ENCODE results near the gene SCRN2.

SCRN2 gene

DNA sequence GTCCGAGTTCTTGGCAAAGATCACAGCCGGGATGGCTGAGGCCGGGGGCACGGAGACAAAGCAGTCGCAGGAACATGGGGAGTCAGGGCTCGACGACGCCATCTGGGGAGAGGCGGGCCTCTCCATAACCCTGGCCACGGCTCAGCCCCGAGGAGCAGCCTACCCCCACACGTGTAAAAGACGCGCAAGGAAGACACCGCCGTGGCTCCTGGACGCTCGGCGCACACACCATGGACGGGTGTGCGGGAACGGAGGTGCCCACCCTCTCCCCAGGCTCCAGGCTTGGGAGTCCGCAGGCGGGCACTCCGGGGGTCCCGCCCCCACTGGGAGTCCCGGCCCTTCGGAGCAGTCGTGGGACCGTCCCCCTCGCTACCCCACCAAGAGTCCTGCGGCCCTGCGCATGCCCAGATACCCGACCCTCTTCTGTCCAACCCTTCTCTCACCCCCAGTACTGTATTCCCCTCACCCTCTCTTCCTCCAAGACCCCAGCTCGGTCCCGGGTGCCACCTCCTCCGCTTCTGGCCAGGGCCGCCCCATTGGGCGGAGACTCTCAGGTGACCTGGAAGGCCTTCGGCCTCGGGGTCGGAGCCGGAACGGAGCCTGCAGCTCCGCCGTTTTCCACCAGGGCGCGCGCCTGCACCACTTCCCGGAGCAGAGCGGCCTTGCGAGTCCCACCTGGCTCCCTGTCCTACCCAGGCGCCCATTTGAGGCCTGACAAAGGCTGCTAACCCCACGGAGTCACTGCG is at the start of gene SCRN2:
Gene SCRN2, minus strand, starts transcription at position 532 of the 746 bp plus-strand sequence. Its CDS starts 430 bp downstream, at position 102.
- peak; percentile 78 for DNase-seq

DNA sequence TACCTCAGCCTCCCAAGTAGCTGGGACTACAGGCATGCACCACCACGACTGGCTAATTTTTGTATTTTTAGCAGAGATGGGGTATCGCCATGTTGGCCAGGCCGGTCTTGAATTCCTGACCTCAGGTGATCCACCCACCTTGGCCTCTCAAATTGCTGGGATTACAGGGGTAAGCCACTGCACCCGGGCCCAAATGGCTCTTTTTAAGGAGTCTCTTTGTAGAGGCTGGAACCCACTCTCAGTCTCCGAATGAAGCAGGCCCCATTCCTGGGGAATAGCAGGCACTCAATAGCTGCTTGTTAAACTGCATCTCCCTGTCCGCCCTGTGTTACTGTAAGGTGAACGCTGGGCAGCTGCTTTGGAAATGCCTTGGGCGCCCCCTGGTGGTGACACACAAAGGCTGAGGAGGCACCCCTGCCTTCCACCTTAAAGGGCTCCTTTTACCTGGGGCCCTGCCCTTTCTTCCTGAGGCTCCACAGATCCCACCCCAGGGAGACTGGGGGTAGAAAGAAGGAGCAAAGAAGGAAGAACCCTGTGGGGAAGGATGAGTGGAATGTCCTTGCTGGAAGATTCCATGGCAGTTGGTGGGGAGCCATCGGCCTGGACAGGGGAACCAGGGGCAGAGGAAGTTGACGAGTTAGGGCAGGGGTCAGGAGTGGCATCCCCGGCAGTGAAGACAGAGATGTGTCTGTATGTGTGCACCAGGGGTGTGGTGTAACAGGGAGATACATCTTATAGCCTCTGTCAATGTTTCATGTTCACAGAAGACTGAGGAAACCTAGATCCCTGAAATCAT is 48.9 kb upstream of the SCRN2 start:
- DNase-seq, result peak; percentile 65

DNA sequence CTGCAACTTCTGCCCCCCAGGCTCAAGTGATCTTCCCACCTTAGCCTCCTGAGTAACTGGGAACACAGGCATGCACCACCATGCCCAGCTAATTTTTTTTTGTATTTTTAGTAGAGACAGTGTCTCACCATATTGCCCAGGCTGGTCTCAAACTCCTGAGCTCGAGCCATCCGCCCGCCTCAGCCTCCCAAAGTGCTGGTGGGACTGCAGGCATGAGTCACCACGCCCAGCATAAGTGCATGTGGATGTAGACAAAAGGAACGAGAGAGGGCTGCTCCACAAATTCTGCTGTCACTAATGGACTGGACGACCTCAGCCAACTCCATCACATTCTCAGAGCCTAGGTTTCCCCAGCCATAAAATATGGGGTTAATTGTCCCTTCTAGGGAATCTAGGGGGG is 47.2 kb upstream of the SCRN2 start:
- no peak for DNase-seq

DNA sequence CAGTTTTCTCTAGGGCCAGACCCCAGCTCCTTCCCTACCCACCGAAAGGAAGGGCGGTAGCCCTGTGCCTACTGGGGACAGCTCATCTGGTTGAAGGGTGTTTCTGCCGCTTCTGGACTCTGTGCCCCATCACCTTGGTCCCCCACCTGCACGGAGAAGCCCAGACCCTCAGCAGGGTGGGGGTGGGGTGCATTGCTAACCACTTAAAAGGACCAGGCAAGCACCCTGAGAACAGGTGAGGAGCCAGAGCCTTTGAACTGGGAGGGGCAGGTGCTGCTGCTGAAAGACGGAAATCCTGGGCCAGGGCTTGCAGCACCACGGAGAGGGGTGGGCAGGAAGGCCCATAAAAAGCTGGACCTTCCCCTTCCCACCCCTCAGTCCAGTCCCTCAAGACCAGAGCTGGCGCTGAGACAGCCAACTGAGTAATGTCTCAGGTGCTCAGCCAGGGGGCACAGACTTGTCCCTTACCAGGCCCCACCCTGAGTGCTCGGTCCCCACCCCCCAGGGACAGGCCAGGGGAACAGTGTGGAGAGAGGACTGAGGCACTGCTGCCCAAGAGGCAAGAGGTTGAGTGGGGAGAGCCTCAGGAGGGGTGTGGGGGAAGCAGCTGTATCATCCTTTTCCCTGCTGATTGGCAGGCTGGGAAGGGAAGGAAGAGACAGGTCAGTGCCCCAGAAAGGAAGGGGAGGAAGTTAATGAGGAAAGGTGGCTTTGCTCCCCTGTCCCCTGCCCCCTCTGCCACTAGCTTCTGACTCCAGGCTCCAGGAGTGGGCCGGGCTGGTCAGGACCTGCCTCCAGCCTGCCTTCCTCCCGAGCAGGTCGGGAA is 44.0 kb upstream of the SCRN2 start:
- no peak for DNase-seq

DNA sequence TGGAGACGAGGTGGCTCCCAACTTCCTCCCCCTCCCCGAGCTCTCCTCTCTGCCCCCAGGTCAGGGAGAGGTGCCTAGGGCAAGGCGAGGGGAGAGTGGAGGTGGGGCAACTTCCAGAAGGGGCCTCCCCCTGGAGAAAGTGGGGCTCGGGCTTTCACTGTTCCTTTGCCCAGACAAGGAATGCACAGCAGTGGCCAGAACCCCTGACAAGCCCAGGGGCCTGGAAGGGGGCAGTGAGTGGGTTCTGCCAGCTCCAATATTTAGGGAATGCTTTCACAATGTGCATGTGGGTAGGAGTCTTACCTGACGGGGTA is 43.3 kb upstream of the SCRN2 start:
- DNase-seq, result no peak

DNA sequence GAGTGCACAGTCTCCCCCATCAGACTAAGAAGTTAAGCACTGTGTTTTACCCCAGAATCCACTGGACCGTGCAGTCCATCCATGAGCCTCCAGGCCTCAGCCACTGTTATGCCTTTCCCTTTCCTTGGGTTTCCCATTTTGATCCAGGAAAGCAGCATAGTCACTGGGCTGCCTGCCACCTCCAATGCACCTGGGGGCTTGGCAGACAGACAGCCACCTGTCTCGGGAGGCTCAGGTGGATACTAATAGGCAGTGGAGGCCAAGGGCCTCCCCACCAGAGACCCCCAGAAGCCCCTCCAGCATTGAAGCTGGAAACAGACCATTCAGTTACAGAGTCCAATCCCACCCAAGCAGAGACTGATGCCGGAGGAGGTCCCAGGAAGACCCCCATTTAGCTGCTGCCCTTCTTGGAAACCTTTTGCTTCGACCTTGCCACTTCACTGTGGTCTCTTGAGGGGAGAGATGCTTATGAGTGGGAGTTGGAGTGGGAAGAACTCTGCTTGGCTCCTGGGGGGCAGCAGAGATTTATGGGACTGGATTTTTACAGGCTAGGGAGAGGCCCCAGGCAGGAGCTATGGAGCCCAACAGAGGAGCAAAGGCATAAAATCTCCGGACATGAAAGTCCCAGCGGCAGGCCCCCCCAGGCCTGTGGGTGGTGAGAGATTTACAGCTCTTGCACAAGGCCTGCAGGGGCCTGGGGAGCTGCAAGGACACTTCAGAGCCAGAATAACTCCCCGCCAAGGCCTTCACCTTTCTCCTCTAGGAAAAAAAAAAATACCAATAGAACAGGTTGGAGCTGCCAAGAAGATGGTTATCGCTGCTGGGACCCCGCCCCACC is 42.7 kb upstream of the SCRN2 start:
- DNase-seq, result no peak

DNA sequence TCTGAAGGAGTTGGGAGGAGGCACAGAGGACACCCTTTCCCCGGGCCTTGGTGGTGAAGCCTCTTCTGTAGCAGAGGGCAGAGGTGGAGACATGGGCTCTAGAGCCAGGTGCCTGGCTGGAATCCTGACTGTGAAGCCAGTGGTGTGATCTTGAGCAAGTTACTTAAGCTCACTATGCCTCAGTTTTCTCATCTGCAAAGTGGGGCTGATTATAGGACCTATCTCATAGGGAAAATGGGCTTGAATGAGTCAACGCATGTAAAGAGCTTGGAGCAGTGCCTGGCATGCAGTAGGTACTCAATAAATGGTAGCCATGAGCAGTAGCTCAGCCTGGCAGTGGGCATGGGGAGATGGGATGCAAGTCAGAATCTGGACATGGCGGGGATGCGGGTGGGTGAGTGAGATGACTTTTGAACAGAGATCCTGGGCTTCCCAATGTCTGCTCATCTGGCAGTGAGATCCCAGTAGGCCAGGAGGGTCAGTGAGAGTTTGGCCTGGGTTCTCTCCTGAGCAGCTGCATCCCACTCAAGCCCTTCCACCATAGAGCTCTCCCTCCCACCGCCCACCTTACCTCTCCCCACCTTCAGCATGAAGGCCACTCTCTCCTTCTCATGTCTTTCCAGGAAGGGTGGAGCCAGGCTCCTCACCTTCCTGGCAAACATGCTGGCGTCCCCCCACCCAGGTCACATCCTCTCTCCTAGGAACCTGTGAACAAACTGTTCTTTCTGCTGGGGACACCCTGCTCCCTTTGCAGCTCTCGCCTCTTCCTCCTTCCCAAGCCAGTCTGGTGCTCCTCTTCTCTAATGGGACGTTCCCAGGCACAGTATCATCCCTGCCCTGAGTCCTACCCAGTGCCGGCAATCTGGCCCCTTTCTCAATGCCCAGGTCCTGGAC is 41.9 kb upstream of the SCRN2 start:
- DNase-seq, result no peak

DNA sequence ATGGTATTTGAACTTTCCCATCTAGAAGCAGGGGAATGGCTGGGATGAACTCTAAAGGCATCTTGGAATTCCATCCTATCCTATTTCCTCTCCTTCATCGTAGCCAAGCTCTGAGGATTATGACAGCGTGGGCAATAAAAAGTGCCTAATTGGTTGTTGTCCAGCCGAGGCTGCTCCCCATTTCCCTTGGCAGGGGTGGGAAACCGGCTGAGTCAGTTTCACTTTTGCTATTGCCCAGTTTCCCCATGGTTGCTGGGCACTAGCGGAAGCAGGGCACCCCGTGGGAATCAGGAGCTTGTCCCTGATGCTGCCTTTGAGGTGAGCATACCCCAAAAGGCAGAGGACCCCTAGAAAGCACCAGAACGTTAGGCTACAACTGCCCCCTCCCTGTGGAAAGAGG is 41.2 kb upstream of the SCRN2 start:
- no peak for DNase-seq

DNA sequence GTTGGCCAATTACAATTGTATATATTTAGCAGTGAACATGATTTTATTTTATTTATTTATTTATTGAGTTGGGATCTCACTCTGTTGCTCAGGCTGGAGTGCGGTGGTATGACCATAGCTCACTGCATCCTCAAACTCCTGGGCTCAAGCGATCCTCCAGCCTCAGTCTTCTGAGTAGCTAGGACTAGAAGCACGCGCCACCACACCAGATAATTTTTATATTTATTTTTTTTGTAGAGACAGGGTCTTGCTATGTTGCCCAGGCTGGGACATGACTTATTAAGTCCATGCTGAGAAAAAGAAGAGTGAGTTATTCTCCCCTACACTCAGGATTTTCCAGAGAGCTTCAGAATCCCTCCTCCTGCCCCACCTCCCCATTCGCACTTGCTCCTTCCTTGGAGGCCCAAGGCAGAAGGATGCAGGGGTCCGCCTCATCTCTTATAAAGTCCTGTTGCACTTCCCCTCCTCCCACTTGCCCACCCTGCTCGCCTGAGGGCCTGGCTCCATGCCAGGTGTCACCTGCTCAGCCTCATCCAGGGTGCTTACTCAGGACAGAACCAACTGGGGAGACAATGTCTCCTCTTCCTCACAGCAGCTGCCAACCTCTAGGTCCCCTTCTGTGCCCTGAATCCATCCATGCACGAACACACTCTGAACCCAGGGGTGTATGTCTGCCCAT is 38.8 kb upstream of the SCRN2 start:
- no peak for DNase-seq

DNA sequence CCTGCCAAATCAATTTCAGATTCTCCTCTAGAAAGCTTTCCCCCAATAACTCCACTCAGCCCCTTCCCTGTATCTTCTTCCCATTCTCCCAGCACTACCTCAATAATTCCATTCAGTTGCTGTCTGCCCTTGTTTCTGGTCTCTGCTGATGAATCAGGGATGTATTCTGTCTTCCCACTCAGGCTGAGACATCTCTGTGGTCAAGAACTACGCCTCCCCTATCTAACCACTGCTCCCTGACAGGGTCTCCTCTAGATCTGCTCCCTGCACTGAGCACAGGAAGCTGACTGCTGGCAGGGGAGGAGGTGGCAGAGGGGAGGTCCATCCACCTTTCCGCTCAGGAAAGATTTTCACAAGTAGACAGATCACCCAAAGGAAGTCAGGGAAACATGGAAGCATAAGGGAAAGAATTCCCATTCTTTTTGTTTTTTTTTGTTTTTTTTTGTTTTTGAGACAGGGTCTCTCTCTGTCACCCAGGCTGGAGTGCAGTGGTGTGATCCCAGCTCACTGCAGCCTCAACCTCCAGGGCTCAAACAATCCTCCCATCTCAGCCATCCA is 38.0 kb upstream of the SCRN2 start:
- DNase-seq, result no peak

DNA sequence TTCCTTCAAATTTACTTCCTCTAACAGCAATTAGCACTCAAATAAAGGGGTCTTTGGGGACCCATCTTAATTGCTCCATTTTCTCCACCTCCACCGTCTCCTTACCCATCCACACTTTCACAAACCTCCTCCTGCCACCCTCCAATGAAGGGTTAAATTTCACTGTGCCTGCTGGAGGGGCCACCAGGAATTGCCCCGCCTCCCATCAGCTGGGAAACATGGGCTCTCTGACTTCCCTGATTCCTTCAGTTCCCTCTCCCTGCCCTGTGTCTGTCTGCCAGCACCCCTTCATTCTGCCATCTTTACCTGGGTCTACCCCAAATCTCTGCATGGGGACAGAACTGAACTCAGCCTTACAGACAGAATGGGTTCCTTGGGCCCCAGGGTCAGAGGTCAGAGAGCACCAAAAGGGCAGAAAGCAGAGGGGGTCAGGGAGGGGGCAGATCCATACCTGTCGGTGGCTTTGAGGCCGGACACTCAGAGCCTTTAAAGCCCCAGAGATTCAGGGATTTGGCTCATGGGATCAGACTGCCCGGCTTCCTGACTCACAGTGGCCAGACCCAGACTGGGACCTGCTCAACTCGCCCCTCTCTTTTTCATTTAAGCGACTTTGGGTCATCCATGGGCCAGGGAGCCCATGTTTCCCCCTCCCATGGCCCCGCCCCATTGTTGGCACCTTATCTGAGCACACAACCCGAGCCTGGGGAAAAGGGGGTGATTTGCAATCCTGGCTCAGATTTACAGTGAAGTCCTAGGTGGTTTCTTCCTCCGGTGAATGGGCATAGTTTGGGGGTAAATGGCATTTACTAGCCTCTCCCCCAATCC is 37.3 kb upstream of the SCRN2 start:
- DNase-seq, result no peak

DNA sequence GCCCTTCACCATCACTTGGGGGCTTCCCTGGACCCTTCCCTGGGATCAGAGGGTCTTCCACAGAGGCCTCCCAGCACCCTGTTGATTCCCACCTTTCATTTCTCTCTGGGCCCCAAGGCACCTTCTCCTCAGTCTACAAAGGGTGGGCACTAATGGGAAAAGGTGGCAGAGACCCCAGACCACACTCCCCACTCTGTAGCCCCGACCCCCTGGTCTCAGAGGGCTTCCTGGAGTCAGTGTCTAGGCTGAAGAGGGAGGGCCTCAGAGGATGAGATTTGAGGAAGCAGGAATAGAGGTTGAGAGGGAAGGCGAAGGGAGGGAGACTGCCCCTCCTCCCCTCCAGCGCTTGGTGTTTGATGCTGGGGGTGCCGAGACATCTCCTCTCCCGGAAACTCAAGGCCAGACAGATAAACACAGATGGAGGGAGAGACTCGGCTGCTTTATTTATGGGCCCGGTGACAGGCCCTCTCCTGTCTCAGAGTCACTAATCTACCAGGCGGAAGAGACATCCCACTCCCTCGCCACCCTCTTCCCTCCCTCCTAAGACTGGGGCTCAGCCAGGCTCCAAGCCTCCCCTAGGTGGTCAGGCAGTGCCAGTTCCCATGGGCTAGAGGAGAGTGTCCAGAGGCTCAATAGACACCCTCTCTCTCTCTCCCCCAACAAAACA is 36.4 kb upstream of the SCRN2 start:
- no peak for DNase-seq

DNA sequence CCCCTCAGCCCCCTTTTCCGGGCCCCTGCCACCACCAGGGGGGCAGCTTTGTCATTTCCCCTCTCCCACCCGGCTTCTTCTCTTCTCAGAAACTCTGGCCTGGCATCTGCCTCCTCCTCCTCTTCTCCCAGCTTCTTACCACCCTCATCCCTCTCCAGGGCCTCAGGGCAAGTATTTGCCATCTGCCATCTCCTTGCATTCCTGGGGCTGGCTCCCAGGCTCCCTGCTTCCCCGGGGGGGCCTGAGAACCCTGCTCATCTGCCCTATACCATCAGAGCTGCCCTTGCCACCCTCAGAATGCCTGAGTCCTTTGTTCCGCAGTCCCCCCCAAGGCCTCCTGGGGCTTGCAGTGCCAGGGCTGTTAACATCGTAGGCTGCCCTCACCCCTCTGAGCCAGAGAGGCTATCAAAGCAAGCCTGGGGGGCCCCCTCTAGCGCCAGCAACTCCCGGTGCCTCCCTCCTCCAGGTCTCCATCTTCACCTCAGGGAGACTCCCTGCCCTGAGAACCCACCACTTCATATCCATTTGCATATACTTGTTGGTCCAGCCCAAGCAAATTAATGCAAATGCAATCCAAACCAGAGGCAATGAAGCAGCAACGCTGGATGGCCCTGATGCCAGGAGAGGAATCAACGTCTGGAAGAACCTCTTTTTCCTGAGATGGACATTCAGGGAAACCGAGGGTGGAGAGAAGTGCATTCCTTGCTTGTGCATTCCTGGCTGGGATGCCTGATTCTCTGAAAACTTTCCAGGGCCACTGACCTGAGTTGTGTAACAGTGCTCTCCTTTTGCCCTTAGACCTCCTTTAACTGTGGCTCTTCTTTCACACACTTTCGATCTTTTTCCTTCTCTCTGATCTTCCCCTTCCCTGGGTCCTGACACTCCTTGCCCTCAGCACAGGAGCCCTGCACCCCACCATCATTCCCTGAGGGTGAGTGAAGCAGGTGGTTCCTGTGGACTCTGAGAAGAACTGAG is 34.2 kb upstream of the SCRN2 start:
- DNase-seq, result peak; percentile 42

DNA sequence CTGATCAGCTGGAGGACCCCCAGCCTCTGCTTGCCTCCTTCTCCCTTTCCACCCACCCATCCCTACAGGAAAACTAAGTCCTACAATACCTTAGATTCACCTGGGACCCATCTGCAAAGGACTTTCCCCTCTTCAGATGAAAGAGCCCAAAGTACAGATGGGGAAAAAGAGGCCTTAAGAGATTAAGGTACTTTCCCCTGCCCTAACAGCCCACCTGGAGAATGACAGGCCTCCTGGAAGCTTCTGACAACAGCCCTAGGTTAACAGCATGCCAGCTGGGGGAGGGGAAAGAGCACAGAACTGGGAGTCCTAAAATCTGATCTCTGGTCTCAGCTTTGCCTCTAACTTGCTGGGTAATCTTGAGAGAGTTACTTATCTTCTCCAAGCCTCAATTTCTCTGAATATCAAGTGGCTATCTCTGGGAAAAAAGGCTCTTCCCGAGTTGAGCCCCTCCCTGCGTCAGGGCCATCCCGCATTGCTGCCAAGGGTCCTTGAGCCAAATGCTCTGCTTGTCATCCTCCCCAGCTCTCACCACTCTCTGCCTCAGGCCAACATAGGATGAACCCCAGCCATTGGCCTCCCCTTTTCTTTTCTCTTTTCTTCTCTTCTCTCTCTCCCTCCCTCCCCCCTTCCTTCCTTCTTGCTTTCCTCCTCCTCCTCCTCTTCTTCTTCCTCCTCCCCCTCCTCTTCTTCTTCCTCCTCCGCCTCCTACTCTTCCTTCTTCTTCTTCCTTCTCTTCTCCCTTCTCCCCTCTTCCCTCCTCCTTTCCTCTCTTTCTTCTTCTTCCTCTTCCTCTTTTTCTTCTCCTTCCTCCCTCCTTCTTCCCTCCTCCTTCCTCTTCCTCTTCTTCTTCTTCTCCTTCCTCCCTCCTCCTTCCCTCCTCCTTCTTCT is 32.4 kb upstream of the SCRN2 start:
- DNase-seq, result no peak

DNA sequence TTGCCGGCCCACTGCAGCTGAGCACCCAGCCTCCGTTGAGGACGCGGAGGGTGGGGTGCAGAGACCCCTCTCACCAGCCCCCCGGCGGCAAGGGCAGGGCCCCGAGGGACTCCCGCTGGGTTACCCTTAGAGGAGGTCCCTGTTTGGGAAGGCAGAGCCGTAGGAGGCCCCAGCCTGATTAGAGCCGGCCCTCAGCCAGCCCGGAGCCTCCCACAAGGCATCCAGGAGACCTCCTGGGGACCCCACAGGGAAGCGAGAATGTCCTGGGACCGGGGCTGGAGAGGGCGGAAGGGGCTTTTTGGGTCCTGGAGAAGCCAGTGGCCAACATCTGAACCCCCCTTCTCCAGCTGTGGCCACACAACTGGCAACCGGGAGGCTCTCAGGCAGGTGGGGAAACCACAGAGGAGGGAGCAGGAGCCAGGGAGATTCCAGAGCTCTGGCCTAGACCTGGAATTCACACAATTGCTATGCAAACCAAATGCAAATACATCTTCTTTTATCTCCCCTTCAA is 31.6 kb upstream of the SCRN2 start:
- no peak for DNase-seq

DNA sequence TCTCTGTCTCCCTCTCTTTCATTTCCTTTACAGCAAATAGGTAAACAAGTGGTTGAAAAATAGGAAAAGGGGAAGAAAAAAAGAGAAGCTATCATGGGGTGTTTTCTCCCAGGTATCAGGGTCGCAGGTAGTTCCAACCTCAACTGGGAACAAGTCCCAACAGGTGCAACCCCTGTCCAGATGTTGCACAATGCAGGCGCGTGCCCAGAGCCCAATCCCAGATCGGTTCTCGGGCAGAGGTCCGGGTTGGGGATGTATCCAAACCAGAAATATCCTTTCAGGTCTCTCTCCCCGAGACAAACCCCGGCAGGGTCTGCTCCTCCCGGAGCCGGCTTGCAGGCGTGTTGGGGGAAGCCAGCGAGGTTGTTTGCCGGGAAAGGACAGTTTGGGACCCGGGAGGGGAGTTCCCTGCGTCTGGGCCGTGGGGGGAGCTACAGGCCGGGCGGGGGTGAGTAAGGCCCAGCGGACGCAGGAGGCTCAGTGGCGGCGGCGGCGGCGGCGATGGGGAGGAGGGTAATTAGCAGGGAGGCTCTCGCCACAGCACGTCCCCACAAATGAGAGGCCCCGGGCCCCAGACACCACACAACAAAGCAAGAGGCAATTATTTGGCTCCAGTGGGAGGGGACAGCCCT is 31.1 kb upstream of the SCRN2 start:
- no peak for DNase-seq

All from NCI-H2171 treated with DMSO at 0.1 percent for 48 hours (cell line).